Caki2 (cell line): ENCODE data around the gene SHC4. TPM values are rescaled to one million over a fixed set of nuclear protein-coding genes. Genes with fewer than 3 reads are reported as not detected.

Experiments
- DNase-seq: peaks from one replicate; pipeline ENCODE4 v3.0.0-alpha.2; 2015; ENCODE audit warnings: low read depth
- in situ Hi-C: cut with HindIII; loops from 2 replicates; pipeline ENCODE4 v1.10.0; 2016; ENCODE audit warnings: low sequenced_read_pairs, low pct_unique_long_range_greater_than_20kb, mixed read lengths
- total RNA-seq: library from RNA; depleted of rRNA; stranded (reverse); fragments of >200 nt; shearing (Covaris generic); gene quantifications from 2 replicates; pipeline ENCODE4 v1.2.3, GENCODE V29; 2014; ENCODE audit warnings: low replicate concordance

The SHC4 gene
- total RNA-seq, 1 experiment from 2014 or later: not detected

DNA sequence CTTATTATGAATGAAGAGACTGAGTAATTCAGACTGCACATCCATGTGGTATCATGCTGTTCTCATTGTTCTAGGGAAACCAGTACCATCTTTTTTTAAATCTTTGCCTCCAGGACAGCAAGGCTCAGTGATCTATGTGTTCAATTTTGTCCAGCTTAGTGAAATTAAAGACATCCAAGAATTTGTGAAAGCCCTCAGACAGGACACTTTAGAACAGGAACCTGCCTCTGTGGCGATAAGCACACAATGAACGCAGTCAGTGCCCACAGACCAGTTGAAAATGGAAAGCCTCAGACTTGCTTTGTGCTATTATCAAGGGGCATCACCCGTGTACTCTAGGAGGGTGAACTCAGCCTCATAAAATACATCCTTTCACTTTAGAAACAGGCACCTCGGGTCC lies 65.7 kb downstream of the SHC4 start:
- DNase-seq: no peak
- in situ Hi-C loops: loop anchor here (25.0 kb wide), 1 partner anchor 239 kb away; no protein-coding TSS in a partner anchor

DNA sequence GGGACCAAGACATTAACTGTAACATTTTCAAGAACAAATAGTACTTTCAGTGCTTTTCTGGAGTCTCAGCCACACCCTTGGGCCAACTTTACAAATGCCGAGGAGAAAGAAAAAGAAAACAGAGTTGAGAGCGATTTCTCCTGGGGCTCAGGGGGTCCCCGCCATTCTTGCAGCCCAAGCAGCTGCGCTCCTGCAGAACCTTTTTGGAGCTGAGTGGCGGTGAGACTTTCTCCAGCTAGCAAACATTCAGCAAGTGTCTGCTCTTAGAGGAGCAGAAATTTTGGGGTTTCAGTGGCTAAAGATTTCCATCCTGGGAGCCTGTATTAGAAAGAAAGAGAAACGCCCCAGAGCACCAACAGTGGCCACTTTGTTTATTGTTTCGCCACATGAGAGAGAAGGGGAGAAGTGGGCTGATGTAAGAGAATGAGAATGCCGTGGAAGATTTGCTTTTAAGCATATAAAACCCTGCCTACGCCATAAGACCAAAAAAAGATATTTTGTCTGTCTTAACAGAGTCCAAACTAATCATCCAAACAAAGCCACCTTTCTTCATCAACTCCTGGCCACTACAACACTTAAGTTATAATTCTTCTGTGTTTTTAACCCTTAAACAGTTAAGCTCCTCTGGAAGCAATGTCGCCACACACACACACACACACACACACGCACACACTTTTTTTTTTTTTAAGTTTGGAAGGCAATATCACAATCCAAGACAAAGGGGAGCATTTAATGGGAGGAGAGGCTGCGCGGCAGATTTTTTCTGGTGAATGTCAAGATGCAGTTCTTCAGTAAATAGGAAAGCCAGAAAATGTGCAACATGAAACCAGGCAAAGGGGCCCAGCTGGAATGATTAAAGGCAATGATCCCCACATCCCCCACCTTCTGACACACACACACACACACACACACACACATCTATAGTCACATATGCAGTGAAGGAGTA lies 66.6 kb downstream of the SHC4 start:
- DNase-seq: no peak
- in situ Hi-C loops: loop anchor here (25.0 kb wide), 1 partner anchor 240 kb away; no protein-coding TSS in a partner anchor

DNA sequence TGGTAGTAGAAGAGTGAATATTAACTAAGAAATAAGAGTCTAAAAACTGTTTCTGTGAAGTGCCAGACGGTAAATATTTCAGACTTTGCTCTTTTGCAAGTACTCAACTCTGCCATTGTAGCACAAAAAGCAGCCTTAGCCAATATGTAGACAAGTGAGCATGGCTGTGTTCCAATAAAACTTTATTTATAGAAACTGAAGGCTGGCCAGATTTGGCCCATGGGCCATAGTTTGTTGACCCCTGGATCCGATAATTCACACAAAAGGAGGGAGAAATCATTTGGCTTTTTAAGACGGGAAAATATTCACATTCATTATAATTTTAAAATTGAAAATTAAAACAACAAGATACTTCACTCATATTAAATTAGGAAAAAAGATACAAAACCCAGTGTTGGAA lies 70.4 kb downstream of the SHC4 start:
- in situ Hi-C loops: loop anchor here (25.0 kb wide), 1 partner anchor 244 kb away; no protein-coding TSS in a partner anchor
- DNase-seq: no peak

DNA sequence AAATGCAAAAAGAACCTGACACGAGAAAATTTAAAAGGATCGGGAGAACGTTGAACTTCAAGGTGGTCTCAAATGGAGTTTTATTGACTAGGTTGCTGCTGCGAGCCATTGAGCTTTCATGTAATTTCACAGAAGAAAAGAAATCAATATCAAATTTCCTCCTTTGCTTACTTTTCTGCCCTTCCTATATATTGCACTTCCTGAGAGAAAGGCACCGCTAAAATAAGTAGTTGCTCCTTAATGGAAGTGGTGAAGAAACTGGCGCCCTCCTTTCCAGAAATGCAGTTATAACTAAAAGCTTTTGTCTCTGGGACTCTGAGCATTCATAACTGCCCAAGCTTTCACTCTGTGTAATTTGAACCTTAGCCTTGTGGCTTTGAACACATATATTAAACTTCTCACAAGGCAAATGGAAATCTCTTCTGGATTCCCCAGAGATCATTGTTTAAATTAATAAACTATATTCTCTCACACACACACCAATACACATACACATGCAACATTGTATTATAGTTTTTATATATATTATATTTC lies 72.4 kb downstream of the SHC4 start:
- no peak for DNase-seq
- in situ Hi-C loops: loop anchor here (25.0 kb wide), 1 partner anchor 246 kb away; no protein-coding TSS in a partner anchor

DNA sequence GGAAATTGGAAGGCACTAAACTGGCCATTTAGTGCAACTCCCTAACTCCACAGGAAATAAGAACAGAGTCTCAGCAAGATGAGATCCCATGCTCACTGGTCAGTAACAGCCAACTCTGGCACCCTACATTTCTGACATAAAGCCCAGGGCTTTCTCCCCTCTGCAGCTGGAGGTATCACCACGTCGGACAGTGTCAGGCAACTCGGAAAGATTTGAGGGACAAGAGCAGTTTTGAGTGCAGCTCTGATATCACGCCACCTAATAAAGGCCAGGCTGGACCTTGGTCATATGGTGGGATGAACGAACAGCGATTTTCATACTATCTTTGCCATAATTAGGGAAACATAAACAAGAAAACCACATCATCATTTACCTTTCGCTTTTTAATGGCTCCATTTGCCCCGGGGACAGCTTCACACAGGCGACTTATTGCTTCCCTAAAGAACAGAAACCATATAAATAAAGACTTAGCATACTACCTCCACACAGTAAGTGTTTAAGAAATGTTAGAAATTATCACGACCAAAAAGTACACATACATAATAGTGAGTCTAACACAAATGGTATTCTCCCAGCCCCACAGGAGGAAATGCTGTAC lies 73.2 kb downstream of the SHC4 start:
- DNase-seq: no peak
- in situ Hi-C loops: loop anchor here (25.0 kb wide), 1 partner anchor 247 kb away; no protein-coding TSS in a partner anchor

DNA sequence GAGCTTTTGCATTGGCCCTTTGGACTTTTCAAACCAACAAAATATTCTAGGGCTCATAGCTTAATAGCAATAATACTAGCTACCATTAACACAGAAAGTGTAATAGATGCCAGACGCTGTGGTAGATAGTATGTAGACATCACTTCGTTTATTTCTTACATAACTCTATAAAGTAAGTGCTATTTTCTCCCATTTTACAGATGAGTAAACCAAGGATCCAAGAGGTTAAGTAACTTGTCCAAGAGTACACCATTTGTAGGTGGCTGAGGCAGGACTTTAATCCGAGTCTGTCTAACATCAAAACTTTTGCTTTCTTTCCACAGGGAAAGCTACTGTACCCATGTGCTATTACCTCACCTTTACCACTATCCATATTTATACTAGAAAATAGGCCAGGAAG lies 73.8 kb downstream of the SHC4 start:
- in situ Hi-C loops: loop anchor here (25.0 kb wide), 1 partner anchor 247 kb away; no protein-coding TSS in a partner anchor
- DNase-seq: no peak

DNA sequence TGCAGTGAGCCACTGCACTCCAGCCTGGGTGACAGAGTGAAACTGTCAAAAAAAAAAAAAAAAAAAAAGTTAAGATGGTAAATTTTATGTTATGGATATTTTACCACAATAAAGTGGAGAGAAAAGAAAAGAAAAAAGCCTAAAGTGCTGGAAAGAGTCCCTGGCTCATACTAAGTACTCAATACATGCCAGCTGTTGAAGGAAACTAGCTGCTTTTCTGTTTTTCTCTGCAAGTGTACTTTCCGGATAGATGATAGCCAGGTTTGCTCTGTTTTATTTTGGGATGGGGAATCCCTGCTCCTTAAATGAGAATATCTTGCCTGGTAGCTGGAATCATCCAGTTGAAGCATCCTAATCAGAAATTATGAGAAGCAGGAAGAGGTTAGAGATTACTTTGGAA lies 74.9 kb downstream of the SHC4 start:
- in situ Hi-C loops: loop anchor here (25.0 kb wide), 1 partner anchor 248 kb away; no protein-coding TSS in a partner anchor
- no peak for DNase-seq

DNA sequence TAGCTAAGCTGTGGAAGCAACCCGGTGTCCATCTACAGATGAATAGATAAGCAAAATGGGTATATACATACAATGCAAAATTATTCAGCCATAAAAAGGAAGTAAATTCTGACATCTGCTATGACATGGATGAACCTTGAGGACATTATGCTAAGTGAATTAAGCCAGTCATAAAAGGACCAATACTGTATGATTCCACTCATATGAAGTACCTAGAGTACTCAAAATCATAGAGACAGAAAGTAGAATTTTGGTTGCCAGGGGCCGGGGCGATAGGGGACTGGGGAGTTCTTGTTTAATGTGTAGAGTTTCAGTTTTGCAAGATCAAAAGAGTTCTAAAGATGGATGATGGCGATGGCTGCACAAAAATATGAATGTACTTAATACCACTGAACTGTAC lies 75.5 kb downstream of the SHC4 start:
- in situ Hi-C loops: loop anchor here (25.0 kb wide), 1 partner anchor 249 kb away; no protein-coding TSS in a partner anchor
- DNase-seq: no peak

DNA sequence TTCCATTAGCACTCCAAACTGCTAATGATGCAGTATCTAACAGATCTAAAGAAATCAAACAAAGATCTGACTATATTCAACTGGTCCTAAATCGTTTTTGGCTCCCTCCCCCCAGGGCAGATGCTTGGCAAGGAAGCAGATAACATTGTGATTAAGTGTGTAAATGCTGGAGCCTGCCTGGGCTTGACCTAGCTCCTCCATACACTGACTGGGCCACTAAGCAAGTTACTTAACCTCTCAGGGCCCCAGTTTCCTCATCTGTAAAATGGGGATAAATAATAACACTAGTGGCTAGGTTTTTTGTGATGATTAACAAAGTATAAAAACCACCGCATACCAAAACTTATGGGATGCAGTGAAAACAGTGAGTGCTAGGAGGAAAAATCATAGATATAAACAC lies 76.6 kb downstream of the SHC4 start:
- in situ Hi-C loops: loop anchor here (25.0 kb wide), 1 partner anchor 250 kb away; no protein-coding TSS in a partner anchor
- DNase-seq: peak; percentile 18

DNA sequence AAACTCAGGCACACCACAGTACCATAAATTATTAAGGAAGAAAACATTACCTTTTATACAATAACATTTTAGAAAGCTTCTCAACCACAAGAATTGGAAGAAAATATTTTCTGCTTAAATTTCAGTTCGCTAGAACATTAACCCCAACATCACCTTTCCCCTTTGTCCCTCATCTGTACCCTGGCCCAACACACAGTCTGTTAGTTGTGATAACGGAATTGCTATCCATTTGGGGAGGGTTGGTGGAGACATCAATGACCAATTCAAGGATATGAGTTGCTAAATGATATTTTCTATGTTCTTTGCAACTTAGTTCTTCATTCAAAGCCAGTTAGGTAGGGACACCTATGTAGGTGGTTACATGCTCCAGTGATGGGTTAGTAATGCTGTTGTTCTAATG lies 80.0 kb downstream of the SHC4 start:
- in situ Hi-C loops: loop anchor here (25.0 kb wide), 1 partner anchor 254 kb away; no protein-coding TSS in a partner anchor
- DNase-seq: no peak

DNA sequence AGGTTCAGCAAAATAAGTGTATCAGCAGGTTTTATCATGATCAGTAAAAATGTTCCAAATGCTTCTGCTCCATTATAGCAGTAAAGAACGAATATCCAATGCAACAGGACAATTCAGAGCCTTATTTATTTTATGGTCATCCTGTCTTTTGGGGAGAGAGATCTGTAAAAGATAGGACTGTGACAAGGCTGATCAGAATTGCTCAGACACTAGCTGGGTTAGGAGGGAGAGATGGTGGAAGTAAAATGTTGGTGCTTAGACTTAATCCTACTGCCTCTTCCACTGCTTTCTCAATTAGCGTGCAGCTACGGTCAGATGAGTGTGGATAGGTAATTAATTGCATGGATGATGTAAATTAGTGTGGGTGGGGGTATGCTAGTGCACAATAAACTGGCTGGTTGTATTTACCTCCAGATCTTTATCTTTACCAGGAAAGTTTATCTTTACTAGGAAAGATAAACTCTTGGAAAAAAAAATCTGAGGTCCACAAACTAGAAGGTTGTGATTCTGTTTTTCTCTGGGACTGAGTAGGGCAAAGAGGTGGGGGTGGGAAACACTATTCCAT lies 83.6 kb downstream of the SHC4 start:
- no peak for DNase-seq
- in situ Hi-C loops: loop anchor here (25.0 kb wide), 1 partner anchor 257 kb away; no protein-coding TSS in a partner anchor

DNA sequence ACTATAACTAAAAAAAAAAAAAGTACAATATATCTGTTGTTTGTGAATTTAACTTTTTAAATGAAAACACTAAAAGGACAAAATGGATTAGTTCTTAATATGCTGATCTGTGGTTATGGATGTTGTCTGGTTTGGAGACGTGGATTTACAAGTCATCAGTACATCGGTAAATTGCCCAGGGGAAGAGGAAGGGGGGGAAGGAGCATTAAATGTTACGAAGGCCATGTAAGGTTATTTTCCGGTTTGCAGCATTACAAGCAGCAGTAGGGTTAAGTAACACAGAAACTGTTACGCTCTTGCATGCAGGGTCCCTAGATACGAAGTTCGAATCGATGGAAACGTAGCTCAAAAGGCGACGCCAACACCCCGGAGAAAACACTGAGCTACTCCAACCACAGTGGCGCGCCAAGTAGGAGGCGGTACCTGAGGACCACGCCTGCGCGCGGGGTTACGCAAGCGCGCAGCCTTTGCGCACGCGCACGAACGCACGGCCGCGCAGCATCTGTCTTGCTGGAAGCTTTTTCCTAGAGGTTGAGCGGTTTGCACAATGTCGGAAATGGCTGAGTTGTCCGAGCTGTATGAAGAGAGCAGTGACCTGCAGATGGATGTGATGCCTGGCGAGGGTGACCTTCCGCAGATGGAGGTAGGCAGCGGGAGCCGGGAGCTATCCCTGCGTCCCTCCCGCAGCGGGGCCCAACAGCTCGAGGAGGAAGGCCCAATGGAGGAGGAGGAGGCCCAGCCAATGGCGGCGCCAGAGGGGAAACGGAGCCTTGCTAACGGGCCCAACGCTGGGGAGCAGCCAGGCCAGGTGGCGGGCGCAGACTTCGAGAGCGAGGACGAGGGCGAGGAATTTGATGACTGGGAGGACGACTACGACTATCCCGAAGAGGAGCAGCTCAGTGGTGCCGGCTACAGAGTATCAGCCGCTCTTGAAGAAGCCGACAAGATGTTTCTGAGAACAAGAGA lies 85.8 kb downstream of the SHC4 start, which contains the start of gene EID1:
Gene EID1 (plus strand): TSS at position 505 of the 966 bp plus-strand sequence. CDS start 43 bp downstream, at position 548.
- peak; percentile 91 for DNase-seq
- in situ Hi-C loops: loop anchor here (25.0 kb wide), 1 partner anchor 259 kb away; no protein-coding TSS in a partner anchor

DNA sequence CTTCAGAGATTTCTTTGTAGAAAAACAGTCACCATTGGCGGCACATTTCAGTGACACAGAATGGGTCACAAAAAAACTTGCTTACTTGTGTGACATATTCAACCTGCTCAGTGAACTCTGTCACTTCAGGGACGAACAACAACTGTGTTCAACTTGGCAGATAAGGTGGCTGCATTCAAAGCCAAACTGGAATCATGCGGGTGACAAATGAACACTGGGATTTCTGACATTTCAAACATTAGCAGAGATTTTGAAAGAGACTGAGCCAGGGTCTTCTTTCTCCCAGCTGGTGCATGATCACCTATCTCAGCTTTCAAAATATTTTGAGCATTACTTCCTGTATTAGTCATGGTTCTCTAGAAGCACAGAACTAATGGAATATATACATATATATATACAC lies 87.7 kb downstream of the SHC4 start:
- in situ Hi-C loops: loop anchor here (25.0 kb wide), 1 partner anchor 261 kb away; no protein-coding TSS in a partner anchor

DNA sequence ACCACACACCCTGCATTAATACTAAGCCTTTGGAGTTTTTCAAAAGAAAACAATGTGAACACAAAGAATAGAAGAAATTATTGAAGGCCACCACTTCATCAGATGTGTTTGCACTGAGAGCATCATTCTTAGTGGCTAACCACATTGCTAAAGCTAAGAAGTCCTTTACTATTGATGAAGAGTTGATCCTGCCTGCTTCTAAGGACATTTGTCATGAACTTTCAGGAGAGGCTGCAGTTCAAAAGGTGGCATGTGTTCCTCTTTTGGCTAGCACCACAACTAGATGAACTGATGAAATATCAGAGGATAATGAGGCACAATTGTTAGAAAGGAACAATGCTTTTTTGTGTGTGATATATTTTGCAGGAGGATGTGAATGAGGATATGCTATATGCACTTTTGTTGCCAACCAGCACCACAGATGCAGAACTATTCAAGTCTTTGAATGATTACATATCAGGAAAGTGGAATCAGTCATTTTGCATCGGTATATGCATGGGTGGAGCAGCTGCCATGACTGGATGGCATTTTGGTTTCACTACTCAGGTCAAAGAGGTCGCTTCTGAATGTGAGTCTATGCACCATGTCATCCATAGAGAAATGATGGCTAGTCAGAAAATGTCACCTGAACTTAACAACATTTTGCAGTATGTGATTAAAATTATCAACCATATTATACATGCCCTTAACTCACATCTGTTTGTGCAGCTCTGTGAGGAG lies 88.3 kb downstream of the SHC4 start:
- DNase-seq: no peak
- in situ Hi-C loops: loop anchor here (25.0 kb wide), 1 partner anchor 262 kb away; no protein-coding TSS in a partner anchor

More for the DNA sequence above, 87.7 kb downstream of the SHC4 start:
- no peak for DNase-seq

DNA sequence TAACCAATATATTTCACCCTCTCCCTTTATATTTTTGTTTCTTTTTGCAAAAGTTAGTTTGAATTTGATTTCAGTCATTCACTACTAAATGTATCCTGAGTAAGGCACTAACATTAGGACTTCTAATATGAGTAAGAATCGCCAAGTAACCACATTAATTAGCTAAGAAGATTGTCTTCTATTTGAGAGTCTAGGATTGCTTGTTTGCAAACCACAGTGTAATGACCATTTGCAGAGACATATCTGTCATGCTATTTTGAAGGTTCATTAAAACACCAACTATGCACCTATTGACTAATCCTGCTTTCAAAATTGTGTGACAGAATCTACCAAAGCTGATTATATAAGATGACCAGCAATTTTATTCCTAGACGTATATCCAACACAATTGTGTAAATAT lies 91.1 kb downstream of the SHC4 start:
- in situ Hi-C loops: no loop called here
- no peak for DNase-seq

DNA sequence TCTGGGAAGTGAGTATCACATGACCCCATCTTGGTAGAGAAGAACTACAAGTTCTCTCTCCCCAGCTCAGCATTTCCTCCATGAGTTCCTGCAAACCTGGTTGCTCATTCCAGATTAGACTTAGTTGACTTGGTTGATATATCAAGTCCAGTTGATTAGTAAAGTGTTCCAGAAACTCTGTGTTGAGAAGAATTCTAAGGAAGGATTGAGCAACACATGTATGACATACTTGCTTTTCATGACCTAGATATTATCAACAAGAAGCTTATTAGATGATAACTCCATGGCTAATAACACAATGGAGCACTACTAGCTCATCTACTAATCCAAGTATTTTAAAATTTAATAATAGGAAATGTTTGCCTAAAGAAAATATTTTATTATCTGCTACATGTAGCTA lies 92.2 kb downstream of the SHC4 start:
- no peak for DNase-seq
- in situ Hi-C loops: no loop called here
